ENCODE results near the gene DNAH12.
"Not testable (repeated sequence)": the region's sequence is repeated elsewhere in the genome, so short reads cannot be mapped to it uniquely, and the experiment has no call there.

DNAH12 gene

DNA sequence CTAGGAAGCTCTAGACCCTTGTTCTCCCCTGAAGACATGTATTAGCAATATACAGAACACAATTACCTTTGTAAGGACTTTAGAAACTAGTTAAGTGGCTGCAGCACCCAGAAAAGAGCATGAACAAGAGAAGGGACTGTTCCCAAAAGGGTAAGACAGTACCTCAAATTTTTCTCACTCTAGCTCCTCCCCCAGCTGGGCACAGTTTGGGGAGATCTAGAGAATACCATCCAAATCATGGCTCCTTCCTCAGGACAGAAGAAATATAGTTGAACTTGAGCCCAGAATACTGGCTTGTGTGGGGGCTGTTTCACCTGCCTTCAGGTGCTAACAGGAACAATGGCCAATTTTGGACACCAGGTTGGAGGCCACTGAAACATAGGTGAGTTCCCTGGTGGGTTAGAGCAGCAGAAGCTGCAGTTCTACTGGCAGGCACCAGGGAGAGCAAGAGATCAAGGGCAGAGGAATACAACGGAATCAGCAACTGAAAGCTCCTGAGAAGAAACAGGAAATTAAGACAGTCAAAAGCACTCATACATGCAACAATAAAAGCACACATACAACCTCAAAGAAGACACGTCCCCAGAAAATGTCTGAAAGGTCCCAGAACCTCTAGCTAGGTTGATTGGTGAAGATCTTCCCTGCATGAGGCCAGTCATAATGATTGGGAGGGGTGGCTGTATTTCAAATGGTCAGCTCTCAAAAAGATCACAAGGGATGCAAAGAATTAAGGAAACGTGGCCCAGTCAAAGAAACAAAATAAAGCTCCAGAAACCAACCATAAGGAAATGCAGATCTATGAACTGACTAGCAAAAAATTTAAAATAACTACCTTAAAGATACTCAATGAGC lies 146.7 kb downstream of the DNAH12 start:
- peak; percentile 45 to 63 for DNase-seq

DNA sequence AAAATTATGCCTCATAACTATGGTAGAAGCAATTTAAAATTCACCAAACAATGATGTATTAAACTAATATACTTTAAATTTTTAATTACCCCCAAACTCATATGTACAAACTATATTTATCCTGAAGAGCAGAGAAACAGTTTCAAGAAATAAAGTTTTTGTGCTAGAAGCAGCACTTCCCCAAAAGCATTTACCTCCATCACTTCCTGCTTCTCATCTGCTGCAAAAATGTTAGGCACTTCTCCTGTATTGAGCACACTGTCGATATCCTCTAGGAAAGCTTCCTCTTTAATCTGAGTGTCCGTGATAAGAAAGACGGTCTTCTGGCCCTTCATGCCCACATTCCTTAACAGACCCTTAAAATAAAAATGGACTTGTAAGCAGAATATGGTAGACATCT lies 150.2 kb downstream of the DNAH12 start:
- DNase-seq, result no peak

DNA sequence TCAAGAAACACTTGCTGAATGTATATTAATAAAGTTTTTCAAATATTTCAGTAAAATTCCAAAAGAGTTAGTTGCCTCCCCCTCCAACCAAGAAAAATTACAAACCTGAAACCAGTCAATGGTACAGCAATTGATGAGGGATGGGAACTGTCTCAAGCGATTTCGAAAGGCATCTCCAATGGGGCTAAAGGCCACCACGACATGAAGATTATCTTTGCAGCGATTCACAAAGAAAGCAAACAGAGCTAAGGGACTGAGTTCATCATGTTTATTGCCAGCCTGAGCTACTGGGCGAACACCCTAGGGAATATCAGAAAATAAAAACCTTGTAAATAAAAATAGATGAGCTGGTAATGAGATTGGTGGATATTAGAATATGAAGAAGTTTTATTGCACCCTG lies 152.4 kb downstream of the DNAH12 start:
- DNase-seq, result no peak

DNA sequence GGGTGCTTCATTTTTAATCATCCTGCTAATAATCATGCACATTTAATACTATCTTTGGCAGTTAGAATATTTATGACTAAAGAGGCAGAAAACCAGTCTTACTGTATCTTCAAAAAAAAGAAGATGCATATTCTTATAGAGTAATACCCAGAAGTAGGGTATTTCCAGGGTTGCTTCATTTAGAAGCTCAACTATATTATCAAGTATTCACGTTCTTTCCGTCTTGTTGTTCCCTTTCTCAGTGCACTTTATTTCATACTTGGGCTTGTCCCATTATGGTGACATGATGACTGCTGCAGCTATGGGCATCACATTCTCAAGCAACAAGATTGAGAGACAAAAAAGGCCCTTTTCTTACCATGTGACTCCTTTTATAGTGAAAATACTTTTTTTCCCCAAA lies 154.9 kb downstream of the DNAH12 start:
- no peak for DNase-seq

DNA sequence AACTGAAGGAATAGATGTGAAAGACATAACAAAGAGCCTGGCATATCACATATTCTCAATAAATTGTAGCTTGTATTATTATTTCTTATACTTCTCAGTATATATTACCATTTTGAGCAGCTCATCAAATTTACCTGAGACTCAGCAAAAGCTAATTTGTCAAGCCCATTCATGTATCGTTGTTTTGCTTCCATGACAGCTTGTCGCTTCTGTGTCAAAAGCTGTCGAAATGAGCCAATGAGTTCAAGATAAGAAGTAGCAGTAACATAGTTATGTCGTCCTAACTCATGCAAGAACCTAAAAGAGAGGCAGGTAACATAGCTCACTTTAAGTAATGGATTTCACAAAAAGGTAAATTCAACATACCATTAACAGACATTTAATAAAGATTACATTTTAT lies 157.8 kb downstream of the DNAH12 start:
- no peak for DNase-seq

DNA sequence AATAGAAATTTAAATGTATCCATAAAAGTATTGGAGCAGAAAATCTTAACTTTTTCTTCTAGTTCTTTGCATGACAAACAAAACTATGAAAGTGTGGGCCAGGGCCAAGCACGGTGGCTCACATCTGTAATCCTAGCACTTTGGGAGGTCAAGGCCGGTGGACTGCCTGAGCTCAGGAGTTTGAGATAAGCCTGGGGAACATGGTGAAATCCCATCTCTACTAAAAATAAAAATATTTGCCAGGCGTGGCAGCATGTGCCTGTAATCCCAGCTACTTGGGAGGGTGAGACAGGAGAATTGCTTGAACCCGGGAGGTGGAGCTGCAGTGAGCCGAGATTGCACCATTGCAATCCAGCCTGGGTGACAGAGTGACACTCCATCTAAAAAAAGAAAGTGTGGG lies 158.6 kb downstream of the DNAH12 start:
- DNase-seq, result no peak

DNA sequence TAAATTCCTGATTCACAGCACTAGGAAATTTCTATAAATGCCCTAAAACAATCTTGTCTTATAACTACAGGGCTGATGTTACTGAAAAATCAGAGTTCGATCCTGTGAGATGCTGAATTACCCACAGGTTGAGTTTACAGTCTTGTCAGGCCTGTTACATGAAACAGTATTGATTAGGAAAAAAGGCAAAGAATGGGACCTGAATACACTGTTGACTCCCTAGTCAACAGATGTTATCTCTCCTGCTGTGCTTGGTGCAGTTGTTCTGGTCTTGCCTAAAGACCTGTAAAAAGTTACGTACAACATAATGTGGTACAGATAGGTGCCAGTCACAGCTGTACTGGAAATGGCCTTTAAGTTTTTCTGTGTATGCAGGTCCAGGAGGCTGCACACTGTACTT lies 160.3 kb downstream of the DNAH12 start:
- DNase-seq, result no peak

DNA sequence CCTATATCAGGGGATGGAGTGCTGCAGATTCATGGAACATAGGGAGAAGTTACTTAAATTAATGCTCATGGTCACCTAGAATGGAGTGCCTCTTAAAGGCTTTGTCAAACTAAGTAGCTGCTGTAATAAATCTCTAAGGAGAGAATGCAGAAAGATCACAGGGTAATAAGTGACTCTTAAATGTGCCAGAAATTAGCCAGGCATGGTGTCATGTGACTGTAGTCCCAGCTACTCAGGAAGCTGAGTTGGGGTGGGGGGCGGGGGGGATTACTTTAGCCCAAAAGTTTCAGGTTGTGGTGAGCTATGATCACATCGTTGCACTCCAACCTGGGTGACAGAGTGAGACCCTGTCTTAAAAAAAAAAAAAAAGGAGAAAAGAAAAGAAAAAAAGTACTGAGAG lies 160.7 kb downstream of the DNAH12 start:
- DNase-seq, result no peak

DNA sequence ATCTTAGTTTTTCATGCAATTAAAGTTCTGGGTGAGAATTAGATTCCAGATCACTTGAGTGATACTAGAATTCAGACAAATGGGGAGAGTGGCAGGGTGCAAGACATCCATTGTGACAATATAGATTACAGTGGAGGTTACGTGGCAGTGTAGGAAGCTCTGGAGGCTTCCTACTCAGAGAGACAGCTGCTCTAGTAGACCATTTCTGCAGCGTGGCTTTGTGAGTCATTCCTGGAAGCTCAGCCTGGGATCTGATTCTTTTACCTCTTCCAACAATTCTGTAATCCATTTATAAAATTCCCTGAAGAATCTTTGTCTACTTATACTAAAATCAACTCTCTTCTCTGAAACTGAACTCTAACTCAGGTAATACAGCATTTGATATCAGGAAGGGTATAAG lies 161.2 kb downstream of the DNAH12 start:
- no peak for DNase-seq

DNA sequence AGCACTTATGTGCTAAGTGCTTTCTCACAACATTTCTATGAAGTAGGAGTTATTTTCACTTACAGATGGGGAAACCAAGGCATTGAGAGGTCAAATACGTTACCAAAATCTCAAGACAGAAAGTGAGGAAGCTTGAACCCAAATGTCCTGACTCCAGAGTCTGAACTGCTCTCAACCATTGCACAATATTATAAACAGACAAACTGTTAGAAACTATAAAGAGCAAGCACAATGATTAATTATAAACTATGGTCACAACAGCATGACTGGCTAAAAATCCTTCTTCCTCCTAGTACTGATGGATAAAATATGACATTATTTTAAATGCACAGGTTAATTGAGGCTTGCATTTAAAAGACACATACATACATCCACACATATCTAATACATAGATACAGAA lies 173.8 kb downstream of the DNAH12 start:
- DNase-seq, result no peak

DNA sequence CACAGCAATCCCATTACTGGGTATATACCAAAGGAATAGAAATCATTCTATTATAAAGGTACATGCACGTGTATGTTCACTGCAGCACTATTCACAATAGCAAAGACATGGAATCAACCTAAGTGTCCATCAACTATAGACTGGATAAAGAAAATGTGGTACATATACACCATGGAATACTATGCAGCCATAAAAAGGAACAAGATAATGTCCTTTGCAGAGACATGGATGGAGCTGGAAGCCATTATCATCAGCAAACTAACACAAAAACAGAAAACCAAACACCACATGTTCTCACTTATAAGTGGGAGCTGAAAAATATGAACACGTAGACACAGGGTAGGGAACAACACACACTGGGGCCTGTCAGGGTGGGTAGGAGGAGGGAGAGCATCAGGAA lies 179.1 kb downstream of the DNAH12 start:
- not testable (repeated sequence) for DNase-seq

DNA sequence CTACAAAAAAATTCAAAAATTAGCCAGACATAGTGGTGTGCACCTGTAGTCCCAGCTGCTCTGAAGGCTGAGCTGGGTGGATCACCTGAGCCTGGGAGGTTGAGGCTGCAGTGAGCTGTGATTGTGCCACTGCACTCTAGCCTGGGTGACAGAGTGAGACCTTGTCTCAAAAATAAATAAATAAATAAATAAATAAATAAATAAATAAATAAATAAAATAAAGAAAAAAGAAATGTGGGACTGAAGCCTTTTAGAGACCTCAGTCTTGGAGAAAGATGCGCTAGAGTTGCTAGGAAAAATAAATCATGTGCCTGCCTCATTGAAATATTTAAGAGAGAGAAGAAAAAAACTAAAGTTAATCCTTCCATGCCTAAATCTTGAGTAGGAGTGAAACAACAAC lies 187.9 kb downstream of the DNAH12 start:
- not testable (repeated sequence) for DNase-seq

DNA sequence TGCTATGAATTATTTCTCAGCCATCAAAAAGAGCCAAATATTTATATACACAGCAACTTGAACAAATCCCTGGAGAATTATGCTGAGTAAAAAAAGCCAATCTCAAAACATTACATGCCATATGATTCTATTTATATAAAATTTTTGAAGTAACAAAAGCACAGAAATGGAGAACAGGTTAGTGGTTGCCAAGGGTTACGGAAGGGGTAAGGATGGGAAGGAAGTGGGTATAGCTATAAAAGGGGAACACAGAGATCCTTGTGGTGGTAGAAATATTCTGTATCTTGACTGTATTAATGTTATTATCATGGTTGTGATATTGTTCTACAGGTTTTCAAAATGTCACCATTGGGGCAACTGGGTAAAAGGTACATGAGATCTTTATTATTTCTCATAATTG lies 189.4 kb downstream of the DNAH12 start:
- no peak for DNase-seq

DNA sequence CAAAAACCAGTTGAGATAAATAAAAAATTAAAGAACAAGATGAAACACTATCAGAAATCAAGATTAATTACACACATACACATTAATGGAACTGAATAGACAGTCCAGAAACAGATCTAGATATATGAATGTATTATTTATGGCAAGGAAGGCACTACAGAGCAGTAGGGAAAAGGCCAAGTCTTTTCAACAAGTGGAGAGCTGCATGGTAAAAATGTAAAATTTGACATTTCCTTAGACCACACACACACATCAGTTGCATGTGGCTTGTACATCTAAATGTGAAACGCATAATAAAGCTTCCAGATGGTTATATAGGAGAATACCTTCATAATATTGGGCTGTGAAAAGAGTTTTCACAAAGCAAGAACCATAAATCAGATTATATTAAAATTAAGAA lies 193.9 kb downstream of the DNAH12 start:
- no peak for DNase-seq

DNA sequence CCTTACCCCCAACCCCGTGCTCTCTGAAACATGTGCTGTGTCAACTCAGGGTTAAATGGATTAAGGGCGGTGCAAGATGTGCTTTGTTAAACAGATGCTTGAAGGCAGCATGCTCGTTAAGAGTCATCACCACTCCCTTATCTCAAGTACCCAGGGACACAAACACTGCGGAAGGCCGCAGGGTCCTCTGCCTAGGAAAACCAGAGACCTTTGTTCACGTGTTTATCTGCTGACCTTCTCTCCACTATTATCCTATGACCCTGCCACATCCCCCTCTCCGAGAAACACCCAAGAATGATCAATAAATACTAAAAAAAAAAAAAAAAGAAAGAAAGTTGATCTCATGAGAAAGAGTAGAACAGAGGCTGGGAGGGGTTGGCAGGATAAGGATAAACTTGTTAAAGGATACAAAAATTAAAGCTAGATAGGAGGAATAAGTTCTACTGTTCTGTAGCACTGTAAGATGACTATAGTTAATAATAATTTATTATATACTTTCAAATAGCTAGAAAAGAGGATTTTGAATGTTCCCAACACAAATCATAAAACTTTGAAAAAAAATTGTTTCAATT lies 205.0 kb downstream of the DNAH12 start:
- not testable (repeated sequence) for DNase-seq

DNA sequence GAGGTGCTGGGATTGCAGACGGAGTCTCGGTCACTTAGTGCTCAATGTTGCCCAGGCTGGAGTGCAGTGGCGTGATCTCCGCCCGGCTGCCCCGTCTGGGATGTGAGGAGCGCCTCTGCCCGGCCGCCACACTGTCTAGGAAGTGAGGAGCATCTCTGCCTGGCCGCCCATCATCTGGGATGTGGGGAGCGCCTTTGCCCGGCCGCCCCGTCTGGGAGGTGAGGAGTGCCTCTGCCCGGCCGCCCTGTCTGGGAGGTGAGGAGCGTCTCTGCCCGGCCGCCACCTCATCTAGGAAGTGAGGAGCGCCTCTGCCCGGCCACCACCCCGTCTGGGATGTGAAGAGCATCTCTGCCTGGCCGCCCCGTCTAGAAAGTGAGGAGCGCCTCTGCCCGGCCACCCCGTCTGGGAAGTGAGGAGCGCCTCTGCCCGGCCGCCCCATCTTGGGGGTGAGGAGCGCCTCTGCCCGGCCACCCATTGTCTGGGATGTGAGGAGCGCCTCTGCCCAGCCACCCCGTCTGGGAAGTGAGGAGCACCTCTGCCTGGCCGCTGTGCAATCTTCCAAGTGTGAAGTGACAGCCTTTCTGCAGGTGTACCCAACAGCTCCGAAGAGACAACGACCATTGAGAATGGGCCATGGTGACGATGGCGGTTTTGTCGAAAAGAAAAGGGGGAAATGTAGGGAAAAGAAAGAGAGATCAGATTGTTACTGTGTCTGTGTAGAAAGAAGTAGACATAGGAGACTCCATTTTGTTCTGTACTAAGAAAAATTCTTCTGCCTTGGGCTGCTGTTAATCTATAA lies 205.7 kb downstream of the DNAH12 start:
- DNase-seq, result not testable (repeated sequence)

DNA sequence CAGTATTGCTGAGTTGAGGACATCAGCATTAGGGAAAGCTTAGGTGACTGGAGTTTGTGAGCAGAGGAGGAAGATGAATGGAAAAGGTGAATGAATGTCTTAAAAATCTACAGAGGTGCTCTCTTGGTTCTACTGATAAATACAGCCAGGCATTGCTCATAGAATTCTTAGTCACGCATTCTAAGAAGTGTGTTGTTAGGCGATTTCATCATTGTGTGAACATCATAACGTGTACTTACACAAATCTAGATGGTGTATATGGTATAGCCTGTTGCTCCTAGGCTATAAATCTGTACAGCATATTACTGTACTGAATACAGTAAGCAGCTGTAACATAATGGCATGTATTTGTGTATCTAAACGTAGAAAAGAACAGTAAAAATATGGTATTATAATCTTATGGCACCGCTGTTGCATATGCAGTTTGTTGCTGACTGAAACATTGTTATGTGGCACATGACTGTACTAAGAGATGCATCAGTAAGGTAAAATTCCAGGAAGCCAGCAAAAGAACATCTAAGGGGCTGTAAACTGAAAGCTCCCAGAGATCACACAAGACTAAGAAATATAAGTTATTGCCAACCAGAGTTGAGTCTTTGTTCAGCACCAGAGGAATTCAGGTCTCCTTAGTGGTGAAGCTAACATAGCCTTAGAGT lies 208.7 kb downstream of the DNAH12 start:
- no peak for DNase-seq

DNA sequence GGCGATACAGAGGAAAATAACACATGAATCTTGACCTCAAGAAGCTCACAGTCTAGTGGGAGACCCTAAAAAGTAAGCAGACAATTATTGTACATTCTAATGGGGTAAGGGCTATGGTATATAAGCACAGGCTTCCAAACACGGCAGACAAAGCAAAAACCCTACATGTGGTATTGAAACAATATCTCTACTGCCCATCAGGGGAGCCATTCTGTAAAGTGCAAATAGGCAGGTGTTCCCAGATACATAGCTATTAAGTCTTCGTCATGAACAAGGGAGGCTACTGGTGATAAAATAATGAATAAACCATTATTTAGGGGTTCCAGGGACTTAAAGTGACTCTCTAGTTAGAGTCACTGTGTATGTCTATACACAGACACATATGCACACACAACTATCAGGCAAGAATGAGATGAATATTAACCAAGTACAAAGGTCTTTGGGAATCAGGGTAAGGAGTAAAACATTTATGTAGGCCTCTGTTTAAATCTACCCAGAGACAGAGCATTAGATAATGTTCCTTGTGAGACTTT lies 213.0 kb downstream of the DNAH12 start:
- DNase-seq, result no peak

DNA sequence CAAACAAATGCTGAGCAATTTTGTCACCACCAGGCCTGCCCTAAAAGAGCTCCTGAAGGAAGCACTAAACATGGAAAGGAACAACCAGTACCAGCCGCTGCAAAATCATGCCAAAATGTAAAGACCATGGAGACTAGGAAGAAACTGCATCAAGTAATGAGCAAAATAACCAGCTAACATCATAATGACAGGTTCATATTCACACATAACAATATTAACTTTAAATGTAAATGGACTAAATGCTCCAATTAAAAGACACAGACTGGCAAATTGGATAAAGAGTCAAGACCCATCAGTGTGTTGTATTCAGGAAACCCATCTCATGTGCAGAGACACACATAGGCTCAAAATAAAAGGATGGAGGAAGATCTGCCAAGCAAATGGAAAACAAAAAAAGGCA lies 217.6 kb downstream of the DNAH12 start:
- DNase-seq, result not testable (repeated sequence)

DNA sequence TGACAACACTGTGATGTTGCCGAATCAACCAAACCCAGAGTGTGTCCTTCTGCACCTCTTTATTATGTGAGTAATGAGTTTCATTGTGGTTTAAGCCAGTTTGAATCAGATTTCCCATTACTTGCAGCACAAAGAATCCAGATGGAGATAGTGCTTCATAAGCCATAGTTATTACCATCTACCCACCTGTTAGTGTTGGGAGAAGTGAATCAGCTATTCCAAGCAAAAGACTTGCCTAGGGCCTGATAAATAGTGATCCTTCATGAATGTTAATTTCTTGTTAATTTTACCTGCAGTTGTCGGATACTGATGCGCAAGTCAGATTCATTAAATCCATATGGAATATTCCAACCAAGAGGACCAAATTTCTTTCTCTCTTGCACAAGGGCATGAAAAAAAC lies 229.9 kb downstream of the DNAH12 start:
- DNase-seq, result no peak

DNA sequence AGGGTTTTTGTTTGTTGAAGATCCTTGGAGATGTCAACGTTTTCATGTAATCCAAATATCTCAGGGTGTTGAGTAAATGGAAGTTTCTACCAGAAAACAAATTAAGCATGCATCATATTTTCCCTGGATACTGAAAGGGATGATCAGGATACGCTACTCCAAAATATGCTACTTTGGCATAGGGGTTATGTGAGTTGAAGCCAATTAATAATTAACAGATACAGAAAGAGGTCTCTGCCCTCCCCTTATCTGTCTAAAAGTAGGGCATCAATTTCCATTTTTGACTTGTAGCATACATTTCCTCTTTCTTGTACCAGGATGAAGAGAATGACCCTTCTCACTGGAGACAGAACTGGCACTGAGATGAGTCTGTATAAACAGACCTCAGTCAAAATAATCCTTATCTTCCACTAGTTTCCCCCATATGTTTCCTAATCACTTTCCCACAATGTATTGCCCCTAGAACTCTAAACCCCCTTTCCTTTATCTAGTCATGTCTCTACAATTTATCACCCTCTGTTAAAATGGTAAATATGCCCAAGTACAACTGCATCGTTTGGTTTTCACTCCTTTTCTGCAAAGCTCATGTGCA lies 234.3 kb downstream of the DNAH12 start:
- no peak for DNase-seq

DNA sequence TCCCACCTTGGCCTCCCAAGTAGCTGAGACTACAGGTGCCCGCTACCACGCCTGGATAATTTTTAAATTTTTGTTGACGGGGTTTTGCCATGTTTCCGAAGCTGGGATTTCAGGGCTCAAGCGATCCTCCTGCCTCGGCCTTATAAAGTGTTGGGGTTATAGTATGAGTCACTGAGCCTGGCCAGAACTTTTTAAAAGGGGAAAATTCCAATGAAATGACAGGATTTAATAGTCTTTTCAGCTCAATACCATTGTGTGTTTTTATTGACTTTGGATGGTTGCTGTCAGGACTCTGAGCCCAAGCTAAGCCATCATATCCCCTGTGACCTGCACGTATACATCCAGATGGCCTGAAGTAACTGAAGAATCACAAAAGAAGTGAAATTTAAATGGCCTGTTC lies 240.6 kb downstream of the DNAH12 start:
- DNase-seq, result not testable (repeated sequence)

DNA sequence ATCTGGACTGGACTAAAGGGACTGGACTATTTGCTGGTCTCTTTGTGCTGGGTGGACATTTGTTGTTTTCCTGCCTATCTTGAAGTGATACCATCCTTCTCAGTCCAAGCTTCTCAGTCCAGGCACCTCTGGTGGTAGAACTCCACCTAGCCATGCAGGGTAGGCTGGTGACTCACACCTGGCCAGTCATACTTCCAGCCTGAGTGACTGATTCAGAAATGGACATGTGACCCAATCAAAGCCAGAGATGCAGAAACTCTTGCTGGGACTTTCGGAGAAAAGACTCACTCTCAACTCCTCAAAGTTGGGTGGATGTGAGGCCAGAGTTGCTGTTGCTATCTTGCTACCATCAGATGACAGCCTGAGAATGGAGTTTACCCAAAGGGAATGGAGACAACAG lies 246.1 kb downstream of the DNAH12 start:
- DNase-seq, result peak in 1 of 2 experiments; percentile 5
